Stimulated activated CD8-positive, alpha-beta memory T cell treated with anti-CD3 and anti-CD28 coated beads, Interleukin-4, amount 100 ng/mL, for 48 hours (primary cell): Measurements from ENCODE around the gene TBC1D3G.
"Not testable (repeated sequence)": the region's sequence is repeated elsewhere in the genome, so short reads cannot be mapped to it uniquely, and the experiment has no call there.

Source experiments
- DNase-seq: peaks from one replicate; pipeline ENCODE4 v3.0.0-alpha.2; 2020

The TBC1D3G gene

GRCh38 chr17:36323584-36323983 is at the start of gene TBC1D3G:
TBC1D3G (plus strand) TSS chr17:36323884; CDS start chr17:36325412, 1,528 bp downstream.
- not testable (repeated sequence) for DNase-seq

- DNase-seq: not testable (repeated sequence)
These were observed 40.4 kb upstream of the TBC1D3G start for GRCh38 chr17:36283256-36283655.

- DNase-seq: not testable (repeated sequence)
These were observed 39.5 kb upstream of the TBC1D3G start for GRCh38 chr17:36284219-36284618.

GRCh38 chr17:36289965-36290612 is 33.6 kb upstream of the TBC1D3G start:
- not testable (repeated sequence) for DNase-seq

GRCh38 chr17:36295161-36295560 is 28.5 kb upstream of the TBC1D3G start:
- not testable (repeated sequence) for DNase-seq

GRCh38 chr17:36315736-36316135 is 7.9 kb upstream of the TBC1D3G start:
- DNase-seq: not testable (repeated sequence)

- not testable (repeated sequence) for DNase-seq
These were observed 38.8 kb downstream of the TBC1D3G start for GRCh38 chr17:36362496-36362895.

GRCh38 chr17:36375938-36376337 is 52.3 kb downstream of the TBC1D3G start:
- DNase-seq: not testable (repeated sequence)
